CD4-positive, alpha-beta T cell treated with Interleukin-17A for 4 hours (primary cell): ENCODE data around the gene SPACA1.
A peak's percentile ranks its signal among the peaks of the same experiment; 100 is the strongest.
"Not testable (repeated sequence)": the region's sequence is repeated elsewhere in the genome, so short reads cannot be mapped to it uniquely, and the experiment has no call there.

Source experiments
- DNase-seq: peaks from one replicate; pipeline ENCODE4 v3.0.0-alpha.2; 2020; ENCODE audit warnings: mixed read lengths

Gene SPACA1, protein sequence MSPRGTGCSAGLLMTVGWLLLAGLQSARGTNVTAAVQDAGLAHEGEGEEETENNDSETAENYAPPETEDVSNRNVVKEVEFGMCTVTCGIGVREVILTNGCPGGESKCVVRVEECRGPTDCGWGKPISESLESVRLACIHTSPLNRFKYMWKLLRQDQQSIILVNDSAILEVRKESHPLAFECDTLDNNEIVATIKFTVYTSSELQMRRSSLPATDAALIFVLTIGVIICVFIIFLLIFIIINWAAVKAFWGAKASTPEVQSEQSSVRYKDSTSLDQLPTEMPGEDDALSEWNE

DNA sequence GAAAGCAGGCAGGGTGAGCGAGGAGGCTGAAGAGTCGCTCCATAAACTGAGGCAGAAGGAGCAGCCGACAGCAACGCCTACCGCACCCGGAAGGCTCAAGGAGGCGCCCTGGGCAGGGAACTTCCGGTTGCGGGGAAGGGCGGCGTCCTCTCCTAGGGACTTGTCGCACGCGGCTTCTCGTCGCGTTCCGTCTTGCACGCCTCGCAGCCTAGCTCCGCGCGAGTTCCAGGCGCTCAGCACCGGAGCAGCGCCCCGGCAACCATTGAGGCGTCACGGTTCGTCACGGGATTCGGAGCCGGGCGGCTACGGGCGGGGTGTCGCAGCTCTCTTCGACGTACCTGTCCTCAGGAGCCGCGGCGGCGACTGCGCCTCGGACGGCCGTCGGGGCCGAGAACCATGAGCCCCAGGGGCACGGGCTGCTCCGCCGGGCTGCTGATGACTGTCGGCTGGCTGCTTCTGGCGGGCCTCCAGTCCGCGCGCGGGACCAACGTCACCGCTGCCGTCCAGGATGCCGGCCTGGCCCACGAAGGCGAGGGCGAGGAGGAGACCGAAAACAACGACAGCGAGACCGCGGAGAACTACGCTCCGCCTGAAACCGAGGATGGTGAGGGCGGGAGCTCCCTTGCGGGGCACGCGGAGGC is at the start of gene SPACA1:
SPACA1 (plus strand) TSS at position 332 of the 641 bp plus-strand sequence; CDS start at position 397, 65 bp downstream.
- no peak for DNase-seq

DNA sequence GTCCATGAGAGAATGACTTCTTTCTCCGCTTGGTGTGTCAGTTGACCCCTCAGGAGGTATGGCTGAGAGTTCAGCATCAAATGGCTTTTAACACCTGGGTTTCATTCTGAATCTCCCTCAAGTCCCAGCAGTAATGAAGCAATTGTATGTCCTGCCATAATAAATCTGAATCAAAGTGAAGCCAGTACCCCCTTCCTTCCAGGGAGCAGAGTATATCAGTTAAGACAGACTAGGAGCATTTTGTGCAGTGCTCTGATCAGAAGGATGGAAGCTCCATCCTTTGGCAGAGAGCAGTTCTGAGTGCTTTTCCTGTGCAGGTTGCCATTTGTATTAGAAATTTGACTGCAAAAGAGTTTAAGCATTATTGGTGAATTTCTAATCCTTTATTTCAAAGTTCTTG is 46.9 kb upstream of the SPACA1 start:
- DNase-seq, result no peak

DNA sequence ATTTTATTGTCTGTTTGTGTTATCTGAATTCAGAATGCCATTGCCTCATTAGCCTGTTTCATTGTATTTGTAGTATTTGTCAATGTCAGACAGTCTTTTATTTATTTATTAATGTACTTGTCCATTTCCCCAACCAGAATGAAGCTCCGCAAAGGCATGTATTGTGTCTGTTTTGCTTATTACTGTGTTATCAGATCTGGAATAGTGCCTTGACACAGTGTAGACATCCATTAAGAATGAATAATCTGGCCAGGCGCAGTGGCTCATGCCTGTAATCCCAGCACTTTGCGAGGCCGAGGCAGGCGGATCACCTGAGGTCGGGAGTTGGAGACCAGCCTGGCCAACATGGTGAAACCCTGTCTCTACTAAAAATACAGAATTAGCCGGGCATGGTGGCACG is 46.4 kb upstream of the SPACA1 start:
- not testable (repeated sequence) for DNase-seq

DNA sequence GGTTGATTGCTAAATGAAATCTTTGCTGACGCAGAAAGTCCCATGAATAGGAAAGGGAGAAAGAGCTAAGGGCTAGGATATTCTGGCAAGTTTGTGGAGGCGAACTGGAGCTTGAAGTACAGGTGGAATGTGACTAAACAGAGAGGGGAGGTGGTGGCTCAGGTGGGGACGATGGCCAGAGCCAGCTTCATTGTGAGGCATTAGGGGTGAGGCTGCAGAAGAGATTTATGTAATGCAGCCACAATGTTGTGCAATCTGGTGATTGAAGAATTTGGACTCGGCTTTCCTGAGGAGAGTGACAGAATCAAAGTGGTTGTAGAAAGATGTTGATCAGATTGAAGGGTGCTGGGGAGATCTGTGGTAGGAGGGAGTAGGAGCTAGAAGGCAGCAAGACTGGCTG is 42.9 kb upstream of the SPACA1 start:
- no peak for DNase-seq

DNA sequence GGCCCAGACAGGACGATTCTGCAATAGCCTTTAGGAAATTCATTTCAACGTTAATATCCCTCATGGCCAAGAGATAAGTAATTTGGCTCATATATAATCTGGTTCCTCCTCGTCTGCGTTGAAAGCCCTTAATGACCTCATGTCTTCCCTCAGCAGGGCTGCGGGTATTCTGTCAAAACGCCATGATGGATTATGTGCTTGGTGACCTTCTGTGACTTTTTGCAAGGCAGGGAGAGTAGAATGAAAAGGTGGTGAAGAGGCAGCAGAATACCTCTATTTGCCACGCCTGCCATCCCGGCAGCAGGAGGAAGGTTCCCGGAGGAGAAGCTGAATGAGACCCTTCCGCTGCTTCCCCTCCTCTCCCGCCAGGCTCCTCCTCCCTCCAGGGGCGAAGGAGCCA is 41.1 kb upstream of the SPACA1 start:
- DNase-seq, result no peak

DNA sequence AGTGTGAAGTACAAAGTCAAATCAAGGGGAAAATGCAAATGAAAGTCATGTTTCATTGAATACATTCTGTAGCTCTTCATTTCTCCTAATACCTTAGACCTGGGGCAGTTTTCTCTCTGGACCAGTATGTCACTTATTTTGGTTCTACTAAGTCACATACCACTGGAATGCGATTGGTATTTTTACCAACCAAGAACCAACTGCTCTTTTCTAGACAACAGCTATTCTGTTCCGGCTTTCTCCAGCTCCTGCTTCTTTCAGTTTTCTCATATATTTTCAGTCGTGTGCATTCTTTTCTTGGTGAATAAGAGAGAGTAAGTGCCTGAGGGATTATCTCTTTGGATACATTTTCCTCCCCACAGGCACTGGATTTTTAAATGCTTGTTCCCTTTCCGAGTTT is 39.2 kb upstream of the SPACA1 start:
- DNase-seq, result no peak

DNA sequence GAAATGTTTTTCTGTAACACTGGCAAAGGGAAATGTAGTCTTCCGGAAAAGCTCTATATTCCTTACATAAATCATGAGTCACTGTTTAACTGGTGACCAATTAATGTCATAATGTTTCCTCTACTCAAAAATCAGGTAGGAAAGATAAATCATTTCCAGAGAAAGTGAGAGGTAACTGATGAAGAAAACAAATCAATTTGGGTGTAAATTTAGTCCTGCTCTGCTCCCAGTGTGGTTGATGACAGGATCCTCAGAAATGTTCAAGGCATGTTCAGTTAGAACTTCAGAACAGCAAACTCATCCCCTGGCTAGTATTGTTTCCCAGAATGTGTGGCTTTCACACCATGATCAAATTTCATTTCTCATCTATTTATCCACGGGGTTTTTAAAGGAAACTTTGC is 38.8 kb upstream of the SPACA1 start:
- DNase-seq, result no peak

DNA sequence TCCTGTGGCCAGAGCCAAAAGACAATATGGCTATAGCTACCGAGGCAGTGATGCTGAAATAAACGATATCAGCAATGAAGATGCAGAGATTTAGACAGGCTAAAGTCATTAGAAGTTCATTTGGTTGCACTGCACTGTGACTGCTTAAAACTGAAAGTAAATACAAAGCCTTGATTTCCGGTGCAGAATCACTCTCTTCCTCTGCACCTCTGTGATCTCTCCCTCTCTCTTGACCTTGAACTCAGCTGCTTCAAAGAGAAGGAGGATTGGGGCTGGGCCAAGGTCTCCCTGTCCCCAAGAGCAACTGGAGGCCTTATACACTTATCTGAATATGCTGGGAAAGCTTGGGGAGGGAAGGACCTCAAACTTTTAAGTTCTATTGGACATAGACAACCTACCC is 34.6 kb upstream of the SPACA1 start:
- DNase-seq, result peak; percentile 19

DNA sequence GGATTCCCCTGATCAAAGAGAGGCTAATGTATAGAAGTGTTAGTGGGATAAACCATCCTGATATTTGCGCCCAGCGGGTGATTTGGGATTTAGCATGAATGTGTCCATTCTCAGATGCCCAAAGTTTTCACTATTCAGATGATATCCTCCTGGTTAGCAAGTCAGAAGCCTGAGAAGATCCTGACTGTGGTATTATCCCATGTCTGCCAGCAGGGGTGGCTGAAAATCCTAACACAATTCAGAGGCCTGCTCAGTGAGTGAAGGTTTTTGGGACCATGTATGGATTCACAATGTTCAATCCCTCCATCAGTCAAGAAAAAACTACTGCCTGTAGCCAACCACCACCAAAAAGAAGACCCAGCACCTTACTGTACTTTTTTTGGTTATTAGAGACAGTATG is 34.1 kb upstream of the SPACA1 start:
- no peak for DNase-seq

DNA sequence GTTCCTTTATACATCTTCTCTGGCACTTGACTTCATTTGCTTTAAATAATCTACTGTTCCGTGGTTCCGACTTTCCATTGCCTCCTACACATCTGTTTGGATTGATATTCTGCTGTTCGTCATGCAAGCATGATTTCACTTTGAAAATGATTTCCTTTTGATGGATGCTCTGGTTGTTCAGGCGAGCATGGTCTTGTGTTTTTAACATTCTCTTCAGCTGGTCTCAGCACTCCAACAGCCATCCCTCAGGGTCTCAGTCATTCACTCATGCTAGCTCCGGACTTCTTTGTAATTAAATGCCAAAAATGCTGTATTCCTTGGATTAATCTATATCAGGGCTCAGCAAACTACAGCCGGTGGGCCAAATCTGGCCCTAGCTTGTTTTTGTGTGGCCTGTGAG is 27.2 kb upstream of the SPACA1 start:
- DNase-seq, result no peak

DNA sequence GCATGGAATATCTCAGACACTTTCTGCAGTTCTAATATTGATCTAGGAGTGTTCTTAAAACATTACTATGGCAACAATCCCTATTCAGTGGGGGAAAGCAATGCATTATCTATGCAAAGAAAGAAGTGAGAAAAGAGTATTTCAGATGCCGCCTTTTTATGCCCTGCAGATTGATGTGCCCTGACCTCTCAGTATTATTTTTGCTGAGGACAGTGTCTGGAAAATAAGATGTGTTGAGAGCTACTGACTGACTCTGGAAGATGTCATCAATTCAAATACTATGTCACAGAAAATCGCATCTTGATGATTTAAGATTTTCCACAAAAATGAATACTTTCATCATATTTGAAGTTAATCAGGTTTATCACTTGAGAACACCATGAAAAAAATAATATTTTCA is 22.9 kb upstream of the SPACA1 start:
- DNase-seq, result no peak

DNA sequence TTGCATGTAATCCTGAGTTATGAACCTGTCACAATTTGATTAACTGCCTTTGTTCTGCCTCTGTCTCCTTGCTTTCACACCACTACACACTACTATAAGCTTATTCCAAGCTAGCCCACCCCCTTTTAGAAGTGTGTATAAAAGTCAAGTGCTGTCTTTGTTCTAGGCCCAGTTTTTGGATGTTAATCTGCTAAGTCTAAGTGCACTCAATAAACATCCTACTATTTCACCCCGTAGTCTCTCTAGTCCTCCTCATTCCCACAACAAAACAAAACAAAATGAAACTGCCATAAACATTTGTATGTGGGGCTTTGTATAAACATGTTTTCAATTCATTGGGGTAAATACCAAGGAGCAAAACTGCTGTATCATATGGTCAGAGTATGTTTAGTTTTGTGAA is 16.1 kb upstream of the SPACA1 start:
- DNase-seq, result no peak

DNA sequence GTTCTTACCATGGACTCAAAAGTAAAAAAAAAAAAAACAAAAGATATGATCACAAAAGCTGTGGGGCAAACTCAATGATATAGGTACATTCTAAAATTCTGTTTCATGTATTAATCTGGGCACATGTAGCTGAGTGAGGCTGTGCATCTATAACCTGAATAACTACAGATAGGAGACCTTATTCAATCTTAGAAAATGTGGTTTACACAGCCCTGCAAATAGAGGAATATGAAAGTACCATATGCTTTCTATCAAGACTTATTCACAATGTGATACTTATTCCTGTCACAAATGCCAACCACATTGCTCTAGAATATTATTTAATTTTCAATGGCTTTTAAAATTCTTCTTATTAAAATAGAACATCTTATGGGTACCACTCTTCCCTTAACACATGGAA is 3.1 kb upstream of the SPACA1 start:
- no peak for DNase-seq

DNA sequence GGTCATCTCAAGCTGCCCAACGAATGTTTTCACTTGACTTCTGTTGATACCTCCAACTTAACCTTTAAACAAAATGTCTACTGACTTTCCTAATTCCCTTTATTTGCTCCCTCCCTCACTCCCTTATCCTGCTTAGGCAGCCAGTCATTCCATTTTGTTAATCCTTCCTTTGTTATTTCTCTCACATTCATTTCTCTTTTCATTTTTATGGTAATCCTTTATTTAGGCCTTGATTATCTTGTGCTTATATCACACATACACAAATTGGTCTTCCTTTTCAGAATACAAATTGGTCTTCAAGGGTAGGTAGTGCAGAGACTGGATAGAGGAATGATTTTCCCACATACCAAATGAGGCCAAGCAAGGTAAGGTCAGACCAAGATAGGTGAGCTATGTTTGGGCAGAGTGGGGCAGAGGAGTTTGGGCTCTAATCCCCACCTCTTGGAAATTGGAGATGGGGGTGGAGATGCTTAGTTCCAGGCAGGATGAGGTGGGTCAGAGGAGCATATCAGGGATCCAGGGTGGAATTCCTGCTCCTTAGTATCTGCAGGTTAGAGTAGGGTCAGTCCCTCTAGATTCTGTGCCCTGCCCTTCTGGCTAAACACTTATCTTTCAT is 2.0 kb upstream of the SPACA1 start:
- no peak for DNase-seq

DNA sequence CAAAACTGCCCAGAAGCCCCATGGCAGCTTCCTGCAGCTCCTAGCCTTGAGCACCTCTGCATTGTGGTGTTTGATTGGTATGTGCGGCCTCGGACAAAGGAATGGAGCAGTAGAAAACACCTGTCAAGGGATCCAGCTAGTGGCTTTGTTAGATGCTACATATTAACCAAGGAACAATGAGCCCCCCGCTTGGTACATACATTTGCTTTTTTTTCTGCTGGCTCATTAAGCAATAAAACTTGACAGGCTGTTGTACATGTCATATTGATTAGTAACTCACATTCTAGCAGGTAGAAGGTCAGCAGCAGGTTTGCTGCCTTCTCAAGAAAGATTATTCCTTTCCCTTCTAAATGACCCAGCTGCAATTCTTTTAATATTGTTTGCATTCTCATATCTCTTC is 937 bp downstream of the SPACA1 start:
- no peak for DNase-seq

DNA sequence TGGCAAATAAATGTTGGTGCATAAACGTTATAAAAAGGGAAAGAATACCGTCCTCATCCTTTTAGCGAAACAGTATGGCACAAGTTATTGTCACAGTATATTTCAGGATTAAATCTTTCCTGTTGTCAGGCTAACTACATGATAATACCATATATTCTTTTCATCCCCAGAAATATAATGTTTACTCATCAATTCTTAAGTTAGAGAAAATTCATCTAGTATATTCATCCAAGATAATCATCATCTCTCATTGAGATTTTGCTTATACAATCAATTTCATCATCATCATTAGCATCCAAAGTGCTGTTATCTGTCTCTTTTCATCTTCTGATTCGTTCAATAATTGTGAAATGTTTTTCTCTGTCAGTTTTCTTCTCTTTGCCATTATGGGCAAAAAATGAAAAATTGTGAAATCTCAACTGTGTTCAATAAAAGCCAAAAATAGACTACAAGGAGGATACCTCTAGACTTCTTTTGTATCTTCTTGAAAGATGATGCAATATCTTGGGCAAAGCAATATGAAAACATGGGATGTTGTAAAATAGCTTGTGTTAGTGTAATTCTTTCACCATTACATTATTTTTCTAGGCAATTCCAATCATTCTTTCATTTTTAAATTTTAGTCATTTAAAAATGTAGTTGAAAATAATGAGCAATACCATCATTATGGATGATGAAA is 2.6 kb downstream of the SPACA1 start:
- DNase-seq, result no peak

DNA sequence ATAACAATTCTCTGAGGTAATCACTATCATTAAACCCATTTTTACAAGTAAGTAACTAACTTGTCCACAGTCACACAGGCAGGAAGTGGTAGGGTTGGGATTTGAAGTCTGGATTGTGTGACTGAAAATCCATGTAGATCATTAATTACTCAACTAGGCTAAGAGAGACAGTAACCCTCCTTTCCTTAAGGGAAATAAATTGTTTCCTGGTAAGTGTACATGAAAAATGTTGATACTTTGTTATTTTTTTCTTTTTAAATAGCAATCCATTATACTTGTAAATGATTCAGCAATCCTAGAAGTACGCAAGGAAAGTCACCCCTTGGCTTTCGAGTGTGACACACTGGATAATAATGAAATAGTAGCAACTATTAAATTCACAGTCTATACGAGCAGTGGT is 11.6 kb downstream of the SPACA1 start:
- DNase-seq, result no peak

DNA sequence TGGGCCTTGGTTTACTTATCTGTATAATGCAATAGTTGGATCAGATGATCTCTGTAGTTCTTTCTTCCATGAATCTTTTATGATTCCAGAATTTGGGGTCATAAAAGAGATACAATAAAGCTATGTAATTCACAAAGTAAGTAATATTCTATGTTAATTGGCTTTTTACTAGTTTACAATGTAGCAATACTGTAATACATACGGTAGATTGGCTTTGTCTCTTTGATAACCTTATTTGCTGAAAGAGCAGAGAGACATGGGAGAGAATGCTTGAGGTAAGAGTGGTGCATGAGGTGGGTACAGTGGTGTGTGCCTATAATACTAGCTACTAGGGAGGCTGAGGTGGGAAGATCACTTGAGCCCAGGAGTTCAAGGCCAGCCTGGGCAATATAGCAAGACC is 14.7 kb downstream of the SPACA1 start:
- no peak for DNase-seq

DNA sequence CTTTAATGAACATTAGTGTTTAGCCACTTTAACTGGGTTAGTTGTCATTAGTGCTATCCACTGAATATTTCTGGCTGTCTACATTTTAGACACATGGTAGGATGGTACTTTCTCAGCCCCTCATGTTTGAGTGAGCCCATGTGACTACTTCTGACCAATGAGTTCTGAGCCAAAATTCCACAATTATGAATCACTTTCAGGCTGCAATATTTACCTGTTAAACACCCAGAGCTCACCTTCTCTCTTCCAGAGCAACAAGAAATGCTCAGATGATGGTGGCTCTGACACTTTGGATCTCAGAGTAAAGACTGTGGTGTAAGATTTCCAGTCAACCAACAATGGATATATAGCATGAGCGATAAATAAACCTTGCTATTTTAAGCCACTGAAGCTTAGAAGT is 24.8 kb downstream of the SPACA1 start:
- no peak for DNase-seq

DNA sequence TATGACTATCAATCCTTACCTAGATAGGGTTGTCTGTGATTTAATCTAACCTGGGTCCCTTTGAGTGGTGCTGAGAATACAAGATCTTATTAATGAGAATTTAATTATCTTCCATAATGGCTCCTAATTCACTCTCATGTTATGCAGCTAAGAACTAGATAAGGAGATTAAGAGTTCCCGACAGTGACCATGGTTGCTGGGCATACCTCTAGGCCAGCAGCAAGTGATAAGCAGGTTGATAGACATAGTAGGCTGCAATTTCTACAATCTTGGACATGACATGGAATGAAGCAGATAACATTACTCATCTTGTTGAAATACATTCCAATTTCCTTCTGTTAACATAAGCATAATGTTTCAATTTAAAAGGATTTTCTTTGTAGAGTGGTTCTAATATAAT is 27.1 kb downstream of the SPACA1 start:
- DNase-seq, result no peak

DNA sequence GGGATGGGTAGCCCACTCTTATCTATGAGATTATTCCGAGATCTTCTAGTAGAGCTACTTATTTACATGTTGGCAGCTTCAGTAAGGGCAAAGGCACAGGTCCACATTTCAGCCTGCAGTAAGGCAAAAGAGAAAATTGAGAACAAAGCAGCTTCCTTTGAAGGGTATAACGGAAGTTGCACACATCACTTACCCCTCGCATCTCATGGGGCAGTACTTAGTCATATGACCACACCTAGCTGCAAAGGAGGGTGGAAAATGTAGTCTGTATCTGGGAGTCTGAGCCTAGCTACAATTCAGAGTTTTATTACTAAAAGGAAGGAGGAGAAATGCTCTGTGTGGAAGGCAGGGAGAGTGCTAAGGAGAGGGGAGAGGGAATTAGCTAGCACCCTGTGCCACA is 29.7 kb downstream of the SPACA1 start:
- DNase-seq, result no peak

DNA sequence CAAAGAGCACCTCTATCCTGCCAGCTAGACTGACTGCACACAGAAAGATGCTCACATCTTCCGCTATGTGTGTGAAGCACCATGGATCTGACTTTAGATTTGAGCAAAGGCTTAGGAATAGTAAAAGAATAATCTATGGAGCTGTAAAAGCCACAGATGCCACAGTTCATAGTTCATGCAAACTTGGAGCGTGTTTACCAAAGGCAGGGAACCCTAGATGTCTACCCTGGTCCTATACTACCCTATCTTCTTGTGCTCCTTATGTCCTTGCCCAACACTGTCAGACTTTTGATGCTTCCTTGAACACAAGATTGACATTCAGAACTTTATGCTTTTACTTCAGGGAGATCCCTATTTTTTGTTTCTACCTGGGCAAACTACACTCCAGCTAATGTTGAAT is 39.2 kb downstream of the SPACA1 start:
- DNase-seq, result no peak

DNA sequence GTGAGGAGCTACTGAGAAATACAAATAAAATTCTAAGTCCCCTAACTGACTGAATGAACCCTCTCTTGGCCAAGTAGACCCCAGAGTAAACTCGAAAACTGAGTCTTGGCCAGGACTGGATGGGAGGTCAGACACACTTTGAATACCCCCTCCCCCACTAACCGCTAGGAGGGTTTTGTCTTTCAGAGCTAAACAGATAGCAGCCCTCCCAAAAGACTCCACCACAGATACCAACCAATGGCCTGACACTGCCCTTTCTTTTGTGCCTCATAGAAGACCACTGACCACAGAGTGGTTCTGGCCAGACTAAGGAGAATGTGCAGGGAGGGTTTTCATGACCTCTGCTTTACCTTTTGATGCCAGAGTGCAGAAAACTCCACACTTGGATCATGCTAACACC is 42.1 kb downstream of the SPACA1 start:
- DNase-seq, result no peak

DNA sequence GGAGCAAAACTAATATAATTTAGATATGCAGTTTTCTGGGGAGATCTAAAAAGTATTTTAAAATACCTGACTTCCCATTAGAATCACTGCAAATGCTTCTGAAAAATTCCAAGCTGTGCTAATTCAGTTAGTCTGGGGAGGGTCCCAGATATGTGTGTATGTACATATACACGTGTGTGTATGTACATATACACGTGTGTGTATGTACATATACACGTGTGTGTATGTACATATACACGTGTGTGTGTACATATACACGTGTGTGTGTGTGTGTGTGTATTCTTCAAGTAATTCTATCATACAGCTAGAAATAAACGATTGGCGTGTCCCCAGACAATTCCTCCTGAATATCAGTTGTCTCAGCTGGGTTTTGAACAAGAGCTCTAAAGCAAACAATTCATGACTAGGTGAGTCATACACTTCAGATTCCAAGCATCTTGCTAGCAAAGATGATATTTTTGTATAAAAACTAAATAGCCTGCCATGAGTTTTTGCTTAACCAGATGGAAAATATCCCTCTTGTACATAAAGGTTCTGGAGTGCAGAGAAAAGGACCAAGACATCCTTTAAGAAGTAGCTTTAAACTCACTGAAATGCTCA is 58.2 kb downstream of the SPACA1 start:
- DNase-seq, result no peak
